Type B pancreatic cell (in vitro differentiated cells): ENCODE measurements around the gene LRP1B. TPM values are rescaled to one million over a fixed set of nuclear protein-coding genes. Genes with fewer than 3 reads are reported as not detected.

ENCODE experiments used
- DNase-seq: peaks from one replicate; pipeline ENCODE4 v3.0.0; 2021; ENCODE audit warnings: mixed read lengths; ENCODE audit not compliant: unreplicated experiment; ENCODE audit errors: extremely low spot score
- H3K27ac Mint-ChIP-seq: 2 replicates; pipeline ENCODE4 v1.8.0; 2021; ENCODE audit warnings: mild to moderate bottlenecking, mixed read lengths
- H3K27me3 Mint-ChIP-seq: 2 replicates; pipeline ENCODE4 v1.8.0; 2021; ENCODE audit warnings: mixed read lengths
- H3K36me3 Mint-ChIP-seq: 2 replicates; pipeline ENCODE4 v1.8.0; 2021; ENCODE audit warnings: mixed read lengths
- H3K4me1 Mint-ChIP-seq: one replicate; pipeline ENCODE4 v1.8.0; 2021; ENCODE audit warnings: mixed read lengths; ENCODE audit not compliant: unreplicated experiment
- H3K4me3 Mint-ChIP-seq: 2 replicates; pipeline ENCODE4 v1.8.0; 2021; ENCODE audit warnings: mild to moderate bottlenecking, mixed read lengths
- H3K9me3 Mint-ChIP-seq: 2 replicates; pipeline ENCODE4 v1.8.0; 2021; ENCODE audit warnings: mixed read lengths
- CTCF ChIP-seq: fragments of 200-600 bp; sonication (generic); conservative IDR thresholded peaks from 2 replicates; pipeline ENCODE4 v1.5.0; 2021; ENCODE audit warnings: antibody characterized with exemption, mild to moderate bottlenecking
- total RNA-seq: library from RNA; stranded (reverse); gene quantifications from 2 replicates; pipeline ENCODE4 v1.2.1, GENCODE V29; 2021; ENCODE audit warnings: low replicate concordance

LRP1B gene
- total RNA-seq, 1 donor from 2014 or later: 16.0 TPM

- no peak for DNase-seq
- Mint-ChIP-seq H3K27me3 (no peaks in the 10 kb centered on the region), H3K27ac (no peak overlapping the region), H3K36me3 (no peaks in the 10 kb centered on the region), H3K4me3 (no peak overlapping the region), H3K4me1 (no peaks in the 10 kb centered on the region), H3K9me3 (peaks cover 4% of the 10 kb centered on the region)
- no peak for TF ChIP-seq CTCF
Observed at GRCh38 chr2:141364821-141365220, 766.0 kb downstream of the LRP1B start.

GRCh38 chr2:141362311-141362710 is 768.5 kb downstream of the LRP1B start:
- no peaks in the 10 kb centered on the region for H3K4me1 Mint-ChIP-seq
- H3K36me3 Mint-ChIP-seq: no peaks in the 10 kb centered on the region
- peaks cover 4% of the 10 kb centered on the region for H3K9me3 Mint-ChIP-seq
- H3K27ac Mint-ChIP-seq: no peak overlapping the region
- DNase-seq: no peak
- H3K4me3 Mint-ChIP-seq: no peak overlapping the region
- no peaks in the 10 kb centered on the region for H3K27me3 Mint-ChIP-seq
- no peak for TF ChIP-seq CTCF

- no peak overlapping the region for H3K27ac Mint-ChIP-seq
Observed at GRCh38 chr2:141348481-141348880, 782.3 kb downstream of the LRP1B start.

GRCh38 chr2:141341444-141341843 is 789.4 kb downstream of the LRP1B start:
- H3K4me3 Mint-ChIP-seq: no peak overlapping the region
- no peaks in the 10 kb centered on the region for H3K27me3 Mint-ChIP-seq
- TF ChIP-seq CTCF: no peak
- no peak overlapping the region for H3K27ac Mint-ChIP-seq
- peaks cover 7% of the 10 kb centered on the region for H3K4me1 Mint-ChIP-seq
- DNase-seq: no peak
- H3K36me3 Mint-ChIP-seq: no peaks in the 10 kb centered on the region
- H3K9me3 Mint-ChIP-seq: no peaks in the 10 kb centered on the region

More at GRCh38 chr2:141348481-141348880, 782.3 kb downstream of the LRP1B start:
- no peak for TF ChIP-seq CTCF
- no peaks in the 10 kb centered on the region for H3K4me1 Mint-ChIP-seq
- no peak for DNase-seq
- no peak overlapping the region for H3K4me3 Mint-ChIP-seq
- H3K9me3 Mint-ChIP-seq: no peaks in the 10 kb centered on the region
- H3K27me3 Mint-ChIP-seq: no peaks in the 10 kb centered on the region
- no peaks in the 10 kb centered on the region for H3K36me3 Mint-ChIP-seq

- TF ChIP-seq CTCF: no peak
- H3K27ac Mint-ChIP-seq: no peak overlapping the region
- no peaks in the 10 kb centered on the region for H3K9me3 Mint-ChIP-seq
- no peaks in the 10 kb centered on the region for H3K4me1 Mint-ChIP-seq
- no peaks in the 10 kb centered on the region for H3K36me3 Mint-ChIP-seq
- H3K4me3 Mint-ChIP-seq: no peak overlapping the region
- DNase-seq: no peak
- H3K27me3 Mint-ChIP-seq: no peaks in the 10 kb centered on the region
Observed at GRCh38 chr2:141331127-141331526, 799.7 kb downstream of the LRP1B start.

- Mint-ChIP-seq H3K36me3 (no peaks in the 10 kb centered on the region), H3K4me1 (no peaks in the 10 kb centered on the region), H3K4me3 (no peak overlapping the region), H3K27ac (no peak overlapping the region), H3K27me3 (no peaks in the 10 kb centered on the region), H3K9me3 (no peaks in the 10 kb centered on the region)
- no peak for DNase-seq
- TF ChIP-seq CTCF: no peak
Observed at GRCh38 chr2:141329964-141330363, 800.9 kb downstream of the LRP1B start.
